ENCODE measurements around the gene AUTS2. TPM values are rescaled to one million over a fixed set of nuclear protein-coding genes. Genes with fewer than 3 reads are reported as not detected.

The AUTS2 gene
- total and polyA plus RNA-seq, 9 of the 15 experiments (the other 6 are each of a cell fraction or from before 2014, with no cell fraction given): 0.58 TPM; not detected in 8

DNA sequence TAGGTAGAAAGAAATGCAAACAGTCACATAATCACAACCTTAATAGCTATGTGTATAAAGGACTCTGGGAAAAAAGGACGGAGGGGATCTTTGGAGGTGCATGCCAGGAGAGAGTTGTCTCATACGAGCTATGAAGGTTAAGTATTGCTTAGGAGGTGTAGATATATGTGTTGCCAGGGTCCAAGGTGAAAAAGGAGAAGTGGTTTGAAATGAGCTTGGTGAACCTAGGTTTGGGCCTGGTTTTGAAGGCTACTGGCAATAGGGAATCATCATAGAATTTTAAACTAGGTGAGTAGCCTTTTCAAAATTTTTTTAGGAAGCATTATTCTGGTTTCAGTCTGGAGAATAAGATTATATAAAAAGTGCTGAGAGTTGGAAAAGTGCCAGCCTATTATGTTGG lies 336.8 kb downstream of the AUTS2 start (continued):
- TF ChIP-seq, protein P1, sequence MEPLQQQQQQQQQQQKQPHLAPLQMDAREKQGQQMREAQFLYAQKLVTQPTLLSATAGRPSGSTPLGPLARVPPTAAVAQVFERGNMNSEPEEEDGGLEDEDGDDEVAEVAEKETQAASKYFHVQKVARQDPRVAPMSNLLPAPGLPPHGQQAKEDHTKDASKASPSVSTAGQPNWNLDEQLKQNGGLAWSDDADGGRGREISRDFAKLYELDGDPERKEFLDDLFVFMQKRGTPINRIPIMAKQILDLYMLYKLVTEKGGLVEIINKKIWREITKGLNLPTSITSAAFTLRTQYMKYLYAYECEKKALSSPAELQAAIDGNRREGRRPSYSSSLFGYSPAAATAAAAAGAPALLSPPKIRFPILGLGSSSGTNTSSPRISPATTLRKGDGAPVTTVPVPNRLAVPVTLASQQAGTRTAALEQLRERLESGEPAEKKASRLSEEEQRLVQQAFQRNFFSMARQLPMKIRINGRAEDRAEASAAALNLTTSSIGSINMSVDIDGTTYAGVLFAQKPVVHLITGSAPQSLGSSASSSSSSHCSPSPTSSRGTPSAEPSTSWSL (CRISPR knock-in tag; IDR thresholded peaks at IDR 0.05; ENCODE audit: borderline replicate concordance): no peak
- TF ChIP-seq STAT5A (IDR thresholded peaks at IDR 0.05; ENCODE audit: borderline replicate concordance, low read length) (no peak), GATAD2B (IDR thresholded peaks at IDR 0.05; ENCODE audit: borderline replicate concordance) (no peak), EWSR1 (IDR thresholded peaks at IDR 0.05; ENCODE audit: borderline replicate concordance, low read depth, partially characterized antibody) (no peak), ZNF253 (CRISPR knock-in tag; conservative IDR thresholded peaks at IDR 0.05) (no peak), BRCA1 (IDR thresholded peaks at IDR 0.05) (no peak), BRCA1 (CRISPR knock-in tag; IDR thresholded peaks at IDR 0.05) (no peak), HSF4 (CRISPR knock-in tag; IDR thresholded peaks at IDR 0.05; ENCODE audit: borderline replicate concordance) (no peak), ZBTB1 (CRISPR knock-in tag; IDR thresholded peaks at IDR 0.05; ENCODE audit: borderline replicate concordance, low read depth) (no peak)
- TF ChIP-seq, protein P2, sequence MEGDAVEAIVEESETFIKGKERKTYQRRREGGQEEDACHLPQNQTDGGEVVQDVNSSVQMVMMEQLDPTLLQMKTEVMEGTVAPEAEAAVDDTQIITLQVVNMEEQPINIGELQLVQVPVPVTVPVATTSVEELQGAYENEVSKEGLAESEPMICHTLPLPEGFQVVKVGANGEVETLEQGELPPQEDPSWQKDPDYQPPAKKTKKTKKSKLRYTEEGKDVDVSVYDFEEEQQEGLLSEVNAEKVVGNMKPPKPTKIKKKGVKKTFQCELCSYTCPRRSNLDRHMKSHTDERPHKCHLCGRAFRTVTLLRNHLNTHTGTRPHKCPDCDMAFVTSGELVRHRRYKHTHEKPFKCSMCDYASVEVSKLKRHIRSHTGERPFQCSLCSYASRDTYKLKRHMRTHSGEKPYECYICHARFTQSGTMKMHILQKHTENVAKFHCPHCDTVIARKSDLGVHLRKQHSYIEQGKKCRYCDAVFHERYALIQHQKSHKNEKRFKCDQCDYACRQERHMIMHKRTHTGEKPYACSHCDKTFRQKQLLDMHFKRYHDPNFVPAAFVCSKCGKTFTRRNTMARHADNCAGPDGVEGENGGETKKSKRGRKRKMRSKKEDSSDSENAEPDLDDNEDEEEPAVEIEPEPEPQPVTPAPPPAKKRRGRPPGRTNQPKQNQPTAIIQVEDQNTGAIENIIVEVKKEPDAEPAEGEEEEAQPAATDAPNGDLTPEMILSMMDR (IDR thresholded peaks at IDR 0.05 in 2 of 3, conservative IDR thresholded peaks at IDR 0.05 in 1 of 3; ENCODE audit: insufficient read depth in 2 of 3, low read depth in 1 of 3, low read length in 3 of 3): no peak
- TF ChIP-seq, protein P3, sequence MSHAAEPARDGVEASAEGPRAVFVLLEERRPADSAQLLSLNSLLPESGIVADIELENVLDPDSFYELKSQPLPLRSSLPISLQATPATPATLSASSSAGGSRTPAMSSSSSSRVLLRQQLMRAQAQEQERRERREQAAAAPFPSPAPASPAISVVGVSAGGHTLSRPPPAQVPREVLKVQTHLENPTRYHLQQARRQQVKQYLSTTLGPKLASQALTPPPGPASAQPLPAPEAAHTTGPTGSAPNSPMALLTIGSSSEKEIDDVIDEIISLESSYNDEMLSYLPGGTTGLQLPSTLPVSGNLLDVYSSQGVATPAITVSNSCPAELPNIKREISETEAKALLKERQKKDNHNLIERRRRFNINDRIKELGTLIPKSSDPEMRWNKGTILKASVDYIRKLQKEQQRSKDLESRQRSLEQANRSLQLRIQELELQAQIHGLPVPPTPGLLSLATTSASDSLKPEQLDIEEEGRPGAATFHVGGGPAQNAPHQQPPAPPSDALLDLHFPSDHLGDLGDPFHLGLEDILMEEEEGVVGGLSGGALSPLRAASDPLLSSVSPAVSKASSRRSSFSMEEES (CRISPR knock-in tag; IDR thresholded peaks at IDR 0.05): no peak
- TF ChIP-seq, protein P4, sequence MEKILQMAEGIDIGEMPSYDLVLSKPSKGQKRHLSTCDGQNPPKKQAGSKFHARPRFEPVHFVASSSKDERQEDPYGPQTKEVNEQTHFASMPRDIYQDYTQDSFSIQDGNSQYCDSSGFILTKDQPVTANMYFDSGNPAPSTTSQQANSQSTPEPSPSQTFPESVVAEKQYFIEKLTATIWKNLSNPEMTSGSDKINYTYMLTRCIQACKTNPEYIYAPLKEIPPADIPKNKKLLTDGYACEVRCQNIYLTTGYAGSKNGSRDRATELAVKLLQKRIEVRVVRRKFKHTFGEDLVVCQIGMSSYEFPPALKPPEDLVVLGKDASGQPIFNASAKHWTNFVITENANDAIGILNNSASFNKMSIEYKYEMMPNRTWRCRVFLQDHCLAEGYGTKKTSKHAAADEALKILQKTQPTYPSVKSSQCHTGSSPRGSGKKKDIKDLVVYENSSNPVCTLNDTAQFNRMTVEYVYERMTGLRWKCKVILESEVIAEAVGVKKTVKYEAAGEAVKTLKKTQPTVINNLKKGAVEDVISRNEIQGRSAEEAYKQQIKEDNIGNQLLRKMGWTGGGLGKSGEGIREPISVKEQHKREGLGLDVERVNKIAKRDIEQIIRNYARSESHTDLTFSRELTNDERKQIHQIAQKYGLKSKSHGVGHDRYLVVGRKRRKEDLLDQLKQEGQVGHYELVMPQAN (IDR thresholded peaks at IDR 0.05; ENCODE audit: borderline replicate concordance): no peak
